GM19468 (cell line): ENCODE data around the gene EME1.

ENCODE experiments used
- ATAC-seq: cut with Tn5 transposase; IDR thresholded peaks from one replicate; pipeline ENCODE4 v1.9.1; 2021; ENCODE audit warnings: mild to moderate bottlenecking, moderate library complexity, moderate number of reproducible peaks; ENCODE audit not compliant: unreplicated experiment; ENCODE audit errors: extremely low read depth

EME1 gene

GRCh38 chr17:50347117-50347893 lies 25.7 kb upstream of the EME1 start:
- ATAC-seq = no peak

GRCh38 chr17:50347894-50348291 lies 25.1 kb upstream of the EME1 start:
- no peak for ATAC-seq

- ATAC-seq = no peak
These were observed 24.3 kb upstream of the EME1 start for GRCh38 chr17:50348522-50349242.

- no peak for ATAC-seq
These were observed 23.8 kb upstream of the EME1 start for GRCh38 chr17:50349243-50349600.

- no peak for ATAC-seq
These were observed 22.3 kb upstream of the EME1 start for GRCh38 chr17:50350733-50351132.

- no peak for ATAC-seq
These were observed 20.8 kb upstream of the EME1 start for GRCh38 chr17:50352072-50352692.

GRCh38 chr17:50352693-50353599 lies 20.1 kb upstream of the EME1 start:
- no peak for ATAC-seq

- ATAC-seq = no peak
These were observed 19.3 kb upstream of the EME1 start for GRCh38 chr17:50353600-50354195.

- no peak for ATAC-seq
These were observed 18.8 kb upstream of the EME1 start for GRCh38 chr17:50354198-50354597.

- no peak for ATAC-seq
These were observed 18.3 kb upstream of the EME1 start for GRCh38 chr17:50354776-50355175.

- no peak for ATAC-seq
These were observed 17.7 kb upstream of the EME1 start for GRCh38 chr17:50355336-50355700.

- no peak for ATAC-seq
These were observed 17.2 kb upstream of the EME1 start for GRCh38 chr17:50355701-50356341.

- ATAC-seq = no peak
These were observed 16.6 kb upstream of the EME1 start for GRCh38 chr17:50356418-50356817.

GRCh38 chr17:50356892-50357510 lies 16.0 kb upstream of the EME1 start:
- no peak for ATAC-seq

- no peak for ATAC-seq
These were observed 14.9 kb upstream of the EME1 start for GRCh38 chr17:50358177-50358576.

GRCh38 chr17:50359005-50359699 lies 13.9 kb upstream of the EME1 start:
- ATAC-seq = no peak

- ATAC-seq = no peak
These were observed 13.0 kb upstream of the EME1 start for GRCh38 chr17:50359998-50360461.

- ATAC-seq = no peak
These were observed 12.4 kb upstream of the EME1 start for GRCh38 chr17:50360486-50361115.
